Measurements from ENCODE around the gene YDJC.

GRCh38 chr22:21665047-21665851 lies 35.4 kb upstream of the YDJC start:
- TF ChIP-seq, protein P1, sequence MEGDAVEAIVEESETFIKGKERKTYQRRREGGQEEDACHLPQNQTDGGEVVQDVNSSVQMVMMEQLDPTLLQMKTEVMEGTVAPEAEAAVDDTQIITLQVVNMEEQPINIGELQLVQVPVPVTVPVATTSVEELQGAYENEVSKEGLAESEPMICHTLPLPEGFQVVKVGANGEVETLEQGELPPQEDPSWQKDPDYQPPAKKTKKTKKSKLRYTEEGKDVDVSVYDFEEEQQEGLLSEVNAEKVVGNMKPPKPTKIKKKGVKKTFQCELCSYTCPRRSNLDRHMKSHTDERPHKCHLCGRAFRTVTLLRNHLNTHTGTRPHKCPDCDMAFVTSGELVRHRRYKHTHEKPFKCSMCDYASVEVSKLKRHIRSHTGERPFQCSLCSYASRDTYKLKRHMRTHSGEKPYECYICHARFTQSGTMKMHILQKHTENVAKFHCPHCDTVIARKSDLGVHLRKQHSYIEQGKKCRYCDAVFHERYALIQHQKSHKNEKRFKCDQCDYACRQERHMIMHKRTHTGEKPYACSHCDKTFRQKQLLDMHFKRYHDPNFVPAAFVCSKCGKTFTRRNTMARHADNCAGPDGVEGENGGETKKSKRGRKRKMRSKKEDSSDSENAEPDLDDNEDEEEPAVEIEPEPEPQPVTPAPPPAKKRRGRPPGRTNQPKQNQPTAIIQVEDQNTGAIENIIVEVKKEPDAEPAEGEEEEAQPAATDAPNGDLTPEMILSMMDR (conservative IDR thresholded peaks at IDR 0.05) = no peak
- TF ChIP-seq ZFX (IDR thresholded peaks at IDR 0.05) = no peak

Measured in C4-2B (cell line).